Transverse colon (tissue), 4 donors: Measurements from ENCODE around the gene SDK2. TPM values are rescaled to one million over a fixed set of nuclear protein-coding genes. Genes with fewer than 3 reads are reported as not detected.

ENCODE experiments used
- DNase-seq: peaks from one replicate; pipeline ENCODE4 v3.0.0-alpha.2; 2019
- H3K27ac ChIP-seq, 4 donors: fragments of 200-600 bp; sonication (generic); 2 replicates each; pipeline ENCODE4 v1.5.1; 2016 to 2018; ENCODE audit warnings: inconsistent platforms in 4 of 4
- H3K27me3 ChIP-seq: fragments of 200-600 bp; sonication (generic); 2 replicates; pipeline ENCODE4 v1.5.1; 2017; ENCODE audit warnings: inconsistent platforms
- H3K36me3 ChIP-seq, 4 donors: fragments of 200-600 bp; sonication (generic); 2 replicates each; pipeline ENCODE4 v1.5.1; 2017 to 2019; ENCODE audit warnings: inconsistent platforms in 4 of 4
- H3K4me1 ChIP-seq, 4 donors: fragments of 200-600 bp; sonication (generic); 2 replicates each; pipeline ENCODE4 v1.5.1; 2017 to 2020; ENCODE audit warnings: inconsistent platforms in 4 of 4
- H3K4me3 ChIP-seq, 4 donors: fragments of 200-600 bp; sonication (generic); 1 replicate in 1 of 4; 2 replicates in 3 of 4; pipeline versions ENCODE4 v1.5.1 to v1.6.1; 2017 to 2019; ENCODE audit warnings: inconsistent platforms in 4 of 4
- H3K9me3 ChIP-seq, 2 donors: fragments of 200-600 bp; sonication (generic); 2 replicates each; pipeline ENCODE4 v1.5.1; 2017 to 2019; ENCODE audit warnings: inconsistent platforms in 2 of 2
- EP300 ChIP-seq: sonication (generic); formaldehyde crosslinking; IDR thresholded peaks from one replicate; pipeline ENCODE4 v1.6.1; 2017; ENCODE audit warnings: antibody characterized with exemption, low read depth
- POLR2A ChIP-seq: fragments of 450-650 bp; IDR thresholded peaks from one replicate; pipeline ENCODE4 v1.6.1; 2016; ENCODE audit warnings: antibody characterized with exemption, mild to moderate bottlenecking, moderate library complexity
- POLR2AphosphoS5 ChIP-seq, 3 donors: sonication (generic); formaldehyde crosslinking; IDR thresholded peaks; one replicate each; pipeline ENCODE4 v1.6.1; 2016; ENCODE audit warnings: antibody characterized with exemption in 3 of 3
- WGBS, 2 donors: methylation state at CpG; one replicate each; pipeline ENCODE4 v1.1.5; 2018; ENCODE audit warnings: low coverage in 1 of 2; 5-methylcytosine and 5-hydroxymethylcytosine counted together
- in situ Hi-C, 4 donors: fragments of 200-750 bp; cut with MboI; loops; one replicate each; pipeline versions ENCODE4 v1.15.0 to v1.15.1; 2017; ENCODE audit warnings: low sequenced_read_pairs in 3 of 4, low pct_ligation_motif_present in 1 of 4, low pct_unique_long_range_greater_than_20kb in 1 of 4
- intact Hi-C: fragments of 100-400 bp; cut with DNase I; formaldehyde crosslinking; loops from one replicate; pipeline ENCODE4 v1.15.1; 2023; ENCODE audit warnings: low total_unique reads
- total RNA-seq, 4 donors: library from RNA; depleted of rRNA; stranded (reverse); fragments of >200 nt; gene quantifications; one replicate each; pipeline ENCODE4 v1.1.0, GENCODE V29; 2016
- TF ChIP-seq, protein P1 (sequence below), 5 experiments: fragments of 200-600 bp in 3 of 5; fragments of 450-650 bp in 2 of 5; sonication (generic) in 3 of 5; IDR thresholded peaks; 1 replicate in 2 of 5; 2 replicates in 3 of 5; pipeline ENCODE4 v1.5.1; 2016 to 2017; ENCODE audit warnings: antibody characterized with exemption in 5 of 5, inconsistent platforms in 3 of 5, mild to moderate bottlenecking in 2 of 5, moderate library complexity in 1 of 5

Gene SDK2
- total RNA-seq, 4 donors from 2014 or later = 2.6 to 9.8 (median 3.4) TPM

DNA sequence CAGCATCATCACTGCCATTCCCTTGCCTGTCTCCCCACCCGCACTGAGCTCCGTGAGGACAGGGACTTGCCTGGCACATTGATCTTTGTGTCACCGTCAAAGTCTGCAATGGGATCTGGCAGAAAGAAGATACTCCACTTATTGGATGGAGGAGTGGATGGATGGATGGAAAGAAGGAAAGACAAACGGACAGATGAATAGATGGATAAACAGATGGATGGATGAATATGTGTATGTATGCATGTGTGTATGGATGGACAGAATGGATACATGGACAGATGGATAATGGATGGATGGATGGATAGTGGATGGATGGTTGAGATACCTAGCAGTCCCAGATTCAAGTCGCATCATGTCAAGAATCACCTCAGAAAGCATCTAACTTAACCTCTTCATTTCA is 99.9 kb downstream of the SDK2 start:
- no peaks in the 10 kb centered on the region for H3K4me1 ChIP-seq
- H3K27ac ChIP-seq = no peak overlapping the region
- no peaks in the 10 kb centered on the region for H3K27me3 ChIP-seq
- in situ Hi-C loops = no loop called here
- H3K36me3 ChIP-seq = no peaks in the 10 kb centered on the region
- intact Hi-C loops = no loop called here
- H3K4me3 ChIP-seq = no peak overlapping the region
- DNase-seq = no peak
- TF ChIP-seq POLR2AphosphoS5 (IDR thresholded peaks at IDR 0.05) = no peak
- no peak for TF ChIP-seq EP300
- no peak for TF ChIP-seq POLR2A
- TF ChIP-seq, protein P1, sequence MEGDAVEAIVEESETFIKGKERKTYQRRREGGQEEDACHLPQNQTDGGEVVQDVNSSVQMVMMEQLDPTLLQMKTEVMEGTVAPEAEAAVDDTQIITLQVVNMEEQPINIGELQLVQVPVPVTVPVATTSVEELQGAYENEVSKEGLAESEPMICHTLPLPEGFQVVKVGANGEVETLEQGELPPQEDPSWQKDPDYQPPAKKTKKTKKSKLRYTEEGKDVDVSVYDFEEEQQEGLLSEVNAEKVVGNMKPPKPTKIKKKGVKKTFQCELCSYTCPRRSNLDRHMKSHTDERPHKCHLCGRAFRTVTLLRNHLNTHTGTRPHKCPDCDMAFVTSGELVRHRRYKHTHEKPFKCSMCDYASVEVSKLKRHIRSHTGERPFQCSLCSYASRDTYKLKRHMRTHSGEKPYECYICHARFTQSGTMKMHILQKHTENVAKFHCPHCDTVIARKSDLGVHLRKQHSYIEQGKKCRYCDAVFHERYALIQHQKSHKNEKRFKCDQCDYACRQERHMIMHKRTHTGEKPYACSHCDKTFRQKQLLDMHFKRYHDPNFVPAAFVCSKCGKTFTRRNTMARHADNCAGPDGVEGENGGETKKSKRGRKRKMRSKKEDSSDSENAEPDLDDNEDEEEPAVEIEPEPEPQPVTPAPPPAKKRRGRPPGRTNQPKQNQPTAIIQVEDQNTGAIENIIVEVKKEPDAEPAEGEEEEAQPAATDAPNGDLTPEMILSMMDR (IDR thresholded peaks at IDR 0.05) = no peak
- WGBS, 2 donors = 92 to 96% methylated on average over 4 to 5 of the region's 5 CpGs
- no peaks in the 10 kb centered on the region for H3K9me3 ChIP-seq

- in situ Hi-C loops = no loop called here
- 68 to 71% methylated on average over 7 to 9 of the region's 9 CpGs for WGBS, 2 donors
- intact Hi-C loops = no loop called here
- DNase-seq = no peak
- H3K27me3 ChIP-seq = no peaks in the 10 kb centered on the region
- no peaks in the 10 kb centered on the region for H3K9me3 ChIP-seq
- H3K4me3 ChIP-seq = no peak overlapping the region
- TF ChIP-seq POLR2AphosphoS5 (IDR thresholded peaks at IDR 0.05) (no peak), POLR2A (no peak), EP300 (no peak)
- TF ChIP-seq, protein P1 (IDR thresholded peaks at IDR 0.05) = no peak
- H3K27ac ChIP-seq = no peak overlapping the region
- H3K4me1 ChIP-seq = no peaks in the 10 kb centered on the region
- H3K36me3 ChIP-seq = no peaks in the 10 kb centered on the region
Measured at GRCh38 chr17:73542323-73542722, 101.9 kb downstream of the SDK2 start.

GRCh38 chr17:73541561-73541981 is 102.7 kb downstream of the SDK2 start:
- 89 to 96% methylated on average over 5 to 16 of the region's 16 CpGs for WGBS, 2 donors

DNA sequence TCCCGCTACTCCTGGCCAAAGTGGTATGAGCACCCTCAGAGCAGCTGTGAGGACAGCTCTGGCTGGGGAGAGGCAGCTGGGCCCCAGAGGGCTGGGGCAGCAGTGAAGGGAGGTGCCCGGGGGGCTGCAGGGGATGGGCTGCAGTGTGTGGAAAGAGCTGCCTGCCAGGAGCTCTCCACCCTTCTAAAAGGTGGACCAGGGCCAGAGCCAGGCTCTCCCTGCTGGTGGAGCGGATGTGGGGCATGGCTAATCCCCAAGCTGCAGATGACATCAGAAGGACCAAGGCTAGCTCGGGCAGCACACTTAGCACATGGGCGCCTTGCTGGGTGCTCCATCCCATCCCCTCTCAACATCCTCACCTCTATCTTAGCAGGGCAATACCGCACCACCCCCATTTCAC is 103.1 kb downstream of the SDK2 start:
- intact Hi-C loops = no loop called here
- in situ Hi-C loops = no loop called here
- Histone ChIP-seq H3K4me1 (no peaks in the 10 kb centered on the region), H3K36me3 (no peaks in the 10 kb centered on the region), H3K9me3 (no peaks in the 10 kb centered on the region), H3K27me3 (no peaks in the 10 kb centered on the region), H3K4me3 (no peak overlapping the region), H3K27ac (no peak overlapping the region)
- 78% methylated on average over 6 of the region's 6 CpGs; no CpG with 5 or more reads in 1 of the 2 donors for WGBS, 2 donors
- no peak for DNase-seq
- TF ChIP-seq POLR2AphosphoS5 (IDR thresholded peaks at IDR 0.05) = no peak
- TF ChIP-seq POLR2A = no peak
- TF ChIP-seq EP300 = no peak

More at GRCh38 chr17:73541561-73541981, 102.7 kb downstream of the SDK2 start:
- DNase-seq = no peak
- no peak overlapping the region for H3K4me3 ChIP-seq
- in situ Hi-C loops = no loop called here
- no peak for TF ChIP-seq EP300
- TF ChIP-seq, protein P1 (IDR thresholded peaks at IDR 0.05) = no peak
- no peak for TF ChIP-seq POLR2AphosphoS5 (IDR thresholded peaks at IDR 0.05)
- TF ChIP-seq POLR2A = no peak
- no peaks in the 10 kb centered on the region for H3K9me3 ChIP-seq
- intact Hi-C loops = no loop called here
- H3K4me1 ChIP-seq = no peaks in the 10 kb centered on the region
- H3K36me3 ChIP-seq = no peaks in the 10 kb centered on the region
- H3K27me3 ChIP-seq = no peaks in the 10 kb centered on the region
- no peak overlapping the region for H3K27ac ChIP-seq

GRCh38 chr17:73539166-73539565 is 105.1 kb downstream of the SDK2 start:
- Histone ChIP-seq H3K36me3 (no peaks in the 10 kb centered on the region), H3K4me1 (no peaks in the 10 kb centered on the region), H3K4me3 (no peak overlapping the region), H3K27ac (no peak overlapping the region), H3K9me3 (no peaks in the 10 kb centered on the region), H3K27me3 (no peaks in the 10 kb centered on the region)
- intact Hi-C loops = no loop called here
- no peak for DNase-seq
- TF ChIP-seq EP300 (no peak), POLR2A (no peak), POLR2AphosphoS5 (IDR thresholded peaks at IDR 0.05) (no peak)
- TF ChIP-seq, protein P1 (IDR thresholded peaks at IDR 0.05) = no peak
- WGBS, 2 donors = 46% methylated on average over 9 of the region's 9 CpGs; no CpG with 5 or more reads in 1 of the 2 donors
- in situ Hi-C loops = no loop called here
